Hair follicle dermal papilla cell (primary cell): ENCODE results near the gene NLGN3. TPM values are rescaled to one million over a fixed set of nuclear protein-coding genes. Genes with fewer than 3 reads are reported as not detected.

Experiments used
- small RNA-seq: library from RNA; depleted of rRNA; stranded (forward); fragments of <200 nt; gene quantifications from one replicate; pipeline ENCODE3, GENCODE V24; 2012
- total RNA-seq: library from RNA; depleted of rRNA; stranded (reverse); fragments of >200 nt; gene quantifications from 2 replicates; pipeline ENCODE4 v1.2.3, GENCODE V29; 2012

NLGN3 gene
- 0.24 and 0.49 TPM in 2 replicates for total RNA-seq

DNA sequence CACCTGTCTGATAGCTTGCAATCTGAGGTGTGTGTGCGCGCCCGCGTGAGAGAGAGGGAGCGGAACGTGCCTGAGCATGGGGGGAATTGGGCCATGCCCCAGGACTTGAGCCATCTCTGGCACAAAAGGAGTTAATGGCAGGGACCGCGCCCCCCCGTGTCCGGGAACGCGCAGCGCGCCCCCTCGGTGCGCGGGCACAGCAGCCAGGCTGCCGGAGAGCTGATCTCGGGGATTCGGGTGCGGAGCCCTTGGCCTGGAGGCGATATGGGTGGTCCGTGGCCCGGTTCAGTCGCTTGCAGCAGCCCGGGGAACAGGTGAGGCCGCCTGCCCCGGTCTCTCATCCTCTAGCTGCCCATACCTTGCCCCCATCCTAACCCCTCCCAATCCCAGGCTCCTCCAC lies at the start of gene NLGN3:
TSS of gene NLGN3 (plus strand) at position 191 of the 400 bp plus-strand sequence. CDS start 2,909 bp downstream, outside the sequence.

DNA sequence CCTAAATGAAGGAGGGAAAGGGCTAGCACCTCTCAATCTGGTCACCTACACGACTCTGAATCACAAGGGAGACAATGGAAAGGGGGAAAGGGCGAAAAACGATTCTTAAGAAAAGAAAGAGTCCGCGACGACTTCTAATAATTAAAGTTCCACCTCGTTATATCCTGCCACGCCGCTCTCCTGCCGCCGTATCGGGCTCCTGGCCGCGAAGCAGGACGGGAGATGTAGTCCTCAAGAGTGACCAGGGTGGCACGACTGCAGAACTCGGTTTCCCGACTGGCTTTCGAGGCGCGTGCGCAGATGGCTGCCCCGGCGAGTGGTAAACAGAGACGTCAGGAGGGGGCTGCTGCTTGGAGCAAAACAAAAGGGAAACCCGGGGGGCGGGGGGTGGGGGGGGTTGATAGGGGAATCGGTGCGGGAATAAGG lies 49.1 kb upstream of the NLGN3 start, which contains the start of gene FOXO4:
TSS of gene FOXO4 (plus strand) at position 297 of the 426 bp plus-strand sequence. CDS start 678 bp downstream, outside the sequence.

DNA sequence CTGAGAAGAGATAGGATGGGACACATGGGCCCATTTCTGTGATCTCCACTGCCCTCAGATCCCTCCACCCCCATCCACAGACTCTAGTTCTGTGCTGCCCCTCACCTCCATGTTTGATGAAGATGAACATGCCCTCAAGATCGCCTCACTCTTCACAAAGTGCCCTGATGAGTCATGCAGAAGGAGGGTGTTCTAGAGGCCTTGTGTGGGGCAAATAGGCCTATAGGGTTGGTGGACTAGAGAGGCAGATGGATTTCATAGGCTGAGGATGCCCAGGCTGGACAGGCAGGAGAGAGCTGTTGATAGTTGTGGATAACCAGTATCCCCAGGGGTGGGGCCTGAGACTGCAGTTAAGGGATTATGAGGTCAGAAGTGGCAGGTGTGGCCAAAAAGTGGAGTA lies 38.2 kb upstream of the NLGN3 start, which contains the start of gene CXorf65:
TSS of gene CXorf65 (minus strand) at position 314 of the 400 bp plus-strand sequence. CDS start at position 130, 184 bp downstream.

DNA sequence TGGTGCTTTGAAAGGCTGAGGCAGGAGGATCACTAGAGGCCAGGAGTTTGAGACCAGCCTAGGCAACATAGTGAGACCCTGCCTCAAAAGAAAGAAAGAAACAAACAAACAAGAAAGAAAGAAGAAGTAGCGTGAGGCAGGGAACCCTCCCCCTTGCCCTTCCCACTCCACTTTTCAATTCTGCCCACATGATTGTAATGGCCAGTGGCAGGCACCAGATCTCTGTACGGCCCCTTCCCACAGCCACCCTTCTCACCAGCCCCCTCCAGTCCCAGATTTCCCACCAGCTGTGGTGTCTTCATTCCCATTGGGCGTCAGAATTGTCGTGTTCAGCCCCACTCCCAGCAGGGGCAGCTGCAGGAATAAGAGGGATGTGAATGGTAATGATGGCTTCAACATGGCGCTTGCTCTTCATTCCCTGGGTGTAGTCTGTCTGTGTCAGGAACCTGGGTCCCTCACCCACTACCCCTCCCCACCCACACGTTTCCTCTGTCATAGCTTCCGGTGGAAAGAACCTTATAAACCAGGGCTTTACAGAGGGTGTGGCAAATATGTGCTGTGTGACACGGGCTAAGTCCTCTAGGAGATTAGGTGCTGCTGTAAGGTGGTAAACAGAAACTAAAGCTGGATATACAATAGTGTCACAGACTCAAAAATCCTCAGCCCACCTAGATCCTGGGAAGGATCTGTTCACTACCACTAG lies 33.3 kb upstream of the NLGN3 start, which contains the start of gene IL2RG:
TSS of gene IL2RG (minus strand) at position 437 of the 703 bp plus-strand sequence. CDS start at position 399, 38 bp downstream.

DNA sequence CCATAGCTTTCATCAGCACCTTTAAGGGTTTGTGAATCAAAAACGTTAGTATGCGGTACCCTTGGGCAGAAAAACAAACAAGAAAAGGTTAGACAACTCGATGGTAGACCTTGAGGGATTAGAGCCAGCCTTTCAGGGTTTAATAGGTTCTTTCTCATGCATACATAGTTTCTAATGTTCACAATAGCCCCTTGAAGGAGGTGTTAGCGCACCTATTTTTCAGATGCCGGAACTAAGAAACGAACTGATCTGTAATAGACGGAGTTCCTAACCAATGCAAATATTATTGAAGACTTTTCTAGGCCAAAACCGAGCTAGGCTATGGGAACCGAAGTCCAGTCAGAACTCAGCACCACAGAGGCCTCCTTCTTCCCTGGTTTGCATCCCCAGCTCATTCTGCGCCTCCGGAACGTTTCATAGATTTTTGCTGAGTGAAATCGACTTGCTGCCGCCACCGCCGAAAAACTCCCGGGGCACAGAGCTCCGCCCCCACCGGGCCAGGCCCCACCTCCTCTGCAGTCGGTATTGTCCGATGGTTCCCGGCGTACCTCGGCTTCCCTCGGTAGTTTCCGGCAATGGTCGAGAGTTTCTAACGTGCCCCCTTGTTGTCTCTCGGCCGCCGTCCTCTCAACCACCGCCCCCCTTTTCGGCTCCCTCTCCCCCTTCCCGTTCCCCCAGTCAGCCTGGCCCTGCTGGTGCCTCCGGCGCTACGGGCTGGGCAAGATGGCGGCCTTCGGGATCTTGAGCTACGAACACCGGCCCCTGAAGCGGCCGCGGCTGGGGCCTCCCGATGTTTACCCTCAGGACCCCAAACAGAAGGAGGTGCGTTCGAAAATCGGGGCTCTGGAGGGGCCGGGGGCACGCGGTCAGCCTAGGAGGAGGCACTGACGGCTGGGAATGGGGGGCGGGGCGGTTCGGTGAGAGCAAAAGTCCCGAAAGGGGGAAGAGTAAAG lies 26.3 kb upstream of the NLGN3 start, which contains the start of gene MED12:
TSS of gene MED12 (plus strand) at position 565 of the 953 bp plus-strand sequence. CDS start at position 724, 159 bp downstream.

Small RNA genes within 50 kb of the gene (small RNA-seq; reads per million reads assigned to genes)
- not detected for gene CXorf65

Other genes with a start within 250 kb of the NLGN3 start
- gene TEX11, start 236.1 kb upstream of the NLGN3 start, total RNA-seq = not detected in 2 replicates
- not detected in 2 replicates for gene SLC7A3, start 213.7 kb upstream of the NLGN3 start, total RNA-seq
- 63.8 and 66.3 TPM in 2 replicates for gene SNX12, start 76.5 kb upstream of the NLGN3 start, total RNA-seq
- 8.3 and 9.8 TPM in 2 replicates for gene FOXO4, start 49.0 kb upstream of the NLGN3 start, total RNA-seq
- gene CXorf65, start 38.1 kb upstream of the NLGN3 start, total RNA-seq = not detected in 2 replicates
- gene IL2RG, start 33.3 kb upstream of the NLGN3 start, total RNA-seq = not detected in 2 replicates
- 29.3 and 38.6 TPM in 2 replicates for gene MED12, start 26.2 kb upstream of the NLGN3 start, total RNA-seq
- gene GJB1, start 78.4 kb downstream of the NLGN3 start, total RNA-seq = not detected in 2 replicates
- 25.1 and 30.7 TPM in 2 replicates for gene ZMYM3, start 109.3 kb downstream of the NLGN3 start, total RNA-seq
- gene NONO, start 138.8 kb downstream of the NLGN3 start, total RNA-seq = 343 and 362 TPM in 2 replicates
- gene ITGB1BP2, start 156.9 kb downstream of the NLGN3 start, total RNA-seq = 0.49 and 0.81 TPM in 2 replicates
- 28.2 and 32.5 TPM in 2 replicates for gene TAF1, start 221.5 kb downstream of the NLGN3 start, total RNA-seq